Psoas muscle (tissue), 8 donors: ENCODE measurements around the gene CCL14. TPM values are rescaled to one million over a fixed set of nuclear protein-coding genes. Genes with fewer than 3 reads are reported as not detected.

Experiments
- ATAC-seq, 4 donors: fragments of 200-7000 bp; cut with Tn5 transposase; one replicate each; pipeline ENCODE4 v1.9.1; 2020; ENCODE audit warnings: moderate library complexity in 3 of 4, mild to moderate bottlenecking in 2 of 4
- DNase-seq, 2 donors: peaks; one replicate each; pipeline ENCODE4 v3.0.0-alpha.2; 2020
- H3K27ac ChIP-seq: fragments of 200-600 bp; one replicate; pipeline ENCODE4 v1.8.0; 2022
- H3K27me3 ChIP-seq, 3 donors: fragments of 200-600 bp in 1 of 3; one replicate each; pipeline versions ENCODE4 v1.6.1 to v1.8.0; 2013 to 2022; ENCODE audit warnings: low read length in 2 of 3, mild to moderate bottlenecking in 2 of 3, moderate library complexity in 1 of 3; ENCODE audit not compliant: insufficient read depth in 3 of 3
- H3K36me3 ChIP-seq, 2 donors: fragments of 200-600 bp in 1 of 2; one replicate each; pipeline versions ENCODE4 v1.6.1 to v1.8.0; 2013 to 2022; ENCODE audit warnings: low read depth in 1 of 2, mild to moderate bottlenecking in 1 of 2, moderate library complexity in 1 of 2; ENCODE audit not compliant: insufficient read depth in 1 of 2
- H3K4me1 ChIP-seq: fragments of 200-600 bp; one replicate; pipeline ENCODE4 v1.8.0; 2022
- H3K4me3 ChIP-seq: fragments of 200-600 bp; one replicate; pipeline ENCODE4 v1.8.0; 2022; ENCODE audit warnings: mild to moderate bottlenecking
- H3K9me3 ChIP-seq: fragments of 200-600 bp; one replicate; pipeline ENCODE4 v1.8.0; 2022
- CTCF ChIP-seq: fragments of 200-600 bp; IDR thresholded peaks from one replicate; pipeline ENCODE4 v1.8.0; 2022; ENCODE audit warnings: antibody characterized with exemption
- WGBS, 3 donors: extraction: QIAGEN DNeasy Blood & Tissue Kit; methylation state at CpG; one replicate each; pipeline versions ENCODE4 v1.1.6 to v1.1.7; 2013; 5-methylcytosine and 5-hydroxymethylcytosine counted together
- intact Hi-C, 2 donors: fragments of 100-400 bp; cut with DNase I; formaldehyde crosslinking; loops; one replicate each; pipeline versions ENCODE4 v1.11.0 to v1.14.2; 2022
- polyA plus RNA-seq, 3 donors: library from polyadenylated mRNA; stranded (reverse); fragments of 200-250 nt; gene quantifications; one replicate each; pipeline ENCODE4 v1.2.3, GENCODE V29; 2013
- total RNA-seq, 4 donors: library from RNA; stranded (reverse); fragmentation: NEBNext Ultra II Directional in 2 of 4; extraction: Animal tissue kit (Norgen Biotek cat#: 25700) in 2 of 4; gene quantifications; one replicate each; pipeline versions ENCODE4 v1.2.1 to v1.2.4, GENCODE V29; 2021 to 2023
- donor health status: healthy with polysubstance abuse.
- donor health status: DM: no; HTN: no; CAD: no; lungs with moderate emphysema.
- donor health status: Bipolar disorder and iron deficiency.
- donor health status: healthy.
- donor health status: DM: yes; HTN: yes; CAD: no.
- donor health status: DM: no; HTN: no; CAD: no.
- donor health status: DM: no; HTN: no; CAD: no.
- donor health status: DM: yes; HTN: yes; CAD: no.

Gene CCL14
- total and polyA plus RNA-seq, 7 donors, result 4.2 to 42.2 (median 12.7) TPM

- Histone ChIP-seq H3K27me3 (peaks cover 0 to 4% (median 3%) of the 10 kb centered on the region in 3 donors), H3K9me3 (no peaks in the 10 kb centered on the region), H3K36me3 (no peaks in the 10 kb centered on the region), H3K4me1 (no peaks in the 10 kb centered on the region), H3K4me3 (no peak overlapping the region), H3K27ac (no peak overlapping the region)
- WGBS, 3 donors, result 78 to 83% (median 80%) methylated on average over 6 of the region's 6 CpGs
- TF ChIP-seq CTCF, result no peak
- intact Hi-C loops, result no loop called here
- ATAC-seq, result no peak
- DNase-seq, result no peak
Observed at GRCh38 chr17:35963663-35964062, 22.9 kb downstream of the CCL14 start.

GRCh38 chr17:35953720-35954119 lies 32.8 kb downstream of the CCL14 start:
- H3K27ac ChIP-seq, result no peak overlapping the region
- ATAC-seq, result no peak
- H3K36me3 ChIP-seq, result no peaks in the 10 kb centered on the region
- no peaks in the 10 kb centered on the region for H3K4me1 ChIP-seq
- no peaks in the 10 kb centered on the region for H3K9me3 ChIP-seq
- no peak for DNase-seq
- intact Hi-C loops, result no loop called here
- H3K4me3 ChIP-seq, result no peak overlapping the region
- WGBS, 3 donors, result 57 to 61% (median 58%) methylated on average over 7 of the region's 7 CpGs
- H3K27me3 ChIP-seq, result peaks cover 0 to 2% (median 0%) of the 10 kb centered on the region in 3 donors
- no peak for TF ChIP-seq CTCF

GRCh38 chr17:35949401-35949800 lies 37.1 kb downstream of the CCL14 start:
- no peak for TF ChIP-seq CTCF
- Histone ChIP-seq H3K27me3 (peaks cover 0 to under 1% (median 0%) of the 10 kb centered on the region in 3 donors), H3K27ac (no peak overlapping the region), H3K4me1 (no peaks in the 10 kb centered on the region), H3K9me3 (no peaks in the 10 kb centered on the region), H3K36me3 (no peaks in the 10 kb centered on the region), H3K4me3 (no peak overlapping the region)
- 58 to 67% (median 66%) methylated on average over 3 of the region's 3 CpGs for WGBS, 3 donors
- DNase-seq (no peak), ATAC-seq (no peak)
- intact Hi-C loops, result no loop called here

GRCh38 chr17:35948092-35948491 lies 38.4 kb downstream of the CCL14 start:
- Histone ChIP-seq H3K9me3 (no peaks in the 10 kb centered on the region), H3K4me1 (no peaks in the 10 kb centered on the region), H3K27ac (no peak overlapping the region), H3K4me3 (no peak overlapping the region), H3K27me3 (peaks cover 0 to 2% (median 0%) of the 10 kb centered on the region in 3 donors), H3K36me3 (no peaks in the 10 kb centered on the region)
- no peak for ATAC-seq
- no peak for TF ChIP-seq CTCF
- DNase-seq, result no peak
- intact Hi-C loops, result no loop called here
- 90 to 93% (median 90%) methylated on average over 7 of the region's 7 CpGs for WGBS, 3 donors

- H3K4me3 ChIP-seq, result no peak overlapping the region
Observed at GRCh38 chr17:35947156-35947585, 39.4 kb downstream of the CCL14 start.

More at GRCh38 chr17:35947156-35947585, 39.4 kb downstream of the CCL14 start:
- intact Hi-C loops, result no loop called here
- Histone ChIP-seq H3K27me3 (peaks cover 0 to 2% (median 0%) of the 10 kb centered on the region in 3 donors), H3K9me3 (no peaks in the 10 kb centered on the region), H3K27ac (no peak overlapping the region), H3K4me1 (no peaks in the 10 kb centered on the region), H3K36me3 (no peaks in the 10 kb centered on the region)
- 33% methylated on average over 12 of the region's 12 CpGs for WGBS, 3 donors
- peak; percentile 45 for TF ChIP-seq CTCF
- no peak for DNase-seq
- no peak for ATAC-seq
